ENCODE measurements around the gene NRSN2. TPM values are rescaled to one million over a fixed set of nuclear protein-coding genes. Genes with fewer than 3 reads are reported as not detected.

The NRSN2 gene
- total and polyA plus RNA-seq, 3 donors from 2014 or later = 49.4 to 79.0 (median 62.4) TPM

DNA sequence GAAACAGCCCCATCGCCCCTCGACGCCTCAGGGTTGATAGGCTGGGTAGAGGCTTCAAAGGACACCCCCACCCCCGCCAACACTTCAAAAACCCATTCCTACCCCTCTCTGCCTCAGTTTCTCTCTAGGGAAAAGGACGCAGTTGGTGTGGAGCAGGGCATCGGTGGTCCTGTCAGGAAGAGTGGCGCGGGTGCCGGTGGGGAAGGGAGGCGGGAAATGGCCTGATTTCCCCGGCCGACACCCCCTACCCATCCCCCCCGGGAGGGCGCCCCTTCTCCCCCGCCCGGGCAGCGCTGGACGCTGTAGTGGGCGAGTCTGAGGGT, 367 bp downstream of the NRSN2 start:
- TF ChIP-seq POLR2A (IDR thresholded peaks at IDR 0.05) = no peak
- TF ChIP-seq, protein P1, sequence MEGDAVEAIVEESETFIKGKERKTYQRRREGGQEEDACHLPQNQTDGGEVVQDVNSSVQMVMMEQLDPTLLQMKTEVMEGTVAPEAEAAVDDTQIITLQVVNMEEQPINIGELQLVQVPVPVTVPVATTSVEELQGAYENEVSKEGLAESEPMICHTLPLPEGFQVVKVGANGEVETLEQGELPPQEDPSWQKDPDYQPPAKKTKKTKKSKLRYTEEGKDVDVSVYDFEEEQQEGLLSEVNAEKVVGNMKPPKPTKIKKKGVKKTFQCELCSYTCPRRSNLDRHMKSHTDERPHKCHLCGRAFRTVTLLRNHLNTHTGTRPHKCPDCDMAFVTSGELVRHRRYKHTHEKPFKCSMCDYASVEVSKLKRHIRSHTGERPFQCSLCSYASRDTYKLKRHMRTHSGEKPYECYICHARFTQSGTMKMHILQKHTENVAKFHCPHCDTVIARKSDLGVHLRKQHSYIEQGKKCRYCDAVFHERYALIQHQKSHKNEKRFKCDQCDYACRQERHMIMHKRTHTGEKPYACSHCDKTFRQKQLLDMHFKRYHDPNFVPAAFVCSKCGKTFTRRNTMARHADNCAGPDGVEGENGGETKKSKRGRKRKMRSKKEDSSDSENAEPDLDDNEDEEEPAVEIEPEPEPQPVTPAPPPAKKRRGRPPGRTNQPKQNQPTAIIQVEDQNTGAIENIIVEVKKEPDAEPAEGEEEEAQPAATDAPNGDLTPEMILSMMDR (IDR thresholded peaks at IDR 0.05) = no peak
- Histone ChIP-seq H3K9me3 (no peaks in the 10 kb centered on the region), H3K36me3 (ENCODE audit: low read depth, missing control alignments) (no peaks in the 10 kb centered on the region), H3K27me3 (no peaks in the 10 kb centered on the region), H3K4me1 (peaks cover 10% of the 10 kb centered on the region), H3K4me3 (peak overlapping the region; percentile 57 to 89), H3K27ac (peak overlapping the region; percentile 88 to 92)
- no peak for DNase-seq
- intact Hi-C loops (cut with DNase I; ENCODE audit: low total_unique reads) = no loop called here
- WGBS, 2 donors = 0 to 2% methylated on average over 7 to 16 of the region's 19 CpGs

DNA sequence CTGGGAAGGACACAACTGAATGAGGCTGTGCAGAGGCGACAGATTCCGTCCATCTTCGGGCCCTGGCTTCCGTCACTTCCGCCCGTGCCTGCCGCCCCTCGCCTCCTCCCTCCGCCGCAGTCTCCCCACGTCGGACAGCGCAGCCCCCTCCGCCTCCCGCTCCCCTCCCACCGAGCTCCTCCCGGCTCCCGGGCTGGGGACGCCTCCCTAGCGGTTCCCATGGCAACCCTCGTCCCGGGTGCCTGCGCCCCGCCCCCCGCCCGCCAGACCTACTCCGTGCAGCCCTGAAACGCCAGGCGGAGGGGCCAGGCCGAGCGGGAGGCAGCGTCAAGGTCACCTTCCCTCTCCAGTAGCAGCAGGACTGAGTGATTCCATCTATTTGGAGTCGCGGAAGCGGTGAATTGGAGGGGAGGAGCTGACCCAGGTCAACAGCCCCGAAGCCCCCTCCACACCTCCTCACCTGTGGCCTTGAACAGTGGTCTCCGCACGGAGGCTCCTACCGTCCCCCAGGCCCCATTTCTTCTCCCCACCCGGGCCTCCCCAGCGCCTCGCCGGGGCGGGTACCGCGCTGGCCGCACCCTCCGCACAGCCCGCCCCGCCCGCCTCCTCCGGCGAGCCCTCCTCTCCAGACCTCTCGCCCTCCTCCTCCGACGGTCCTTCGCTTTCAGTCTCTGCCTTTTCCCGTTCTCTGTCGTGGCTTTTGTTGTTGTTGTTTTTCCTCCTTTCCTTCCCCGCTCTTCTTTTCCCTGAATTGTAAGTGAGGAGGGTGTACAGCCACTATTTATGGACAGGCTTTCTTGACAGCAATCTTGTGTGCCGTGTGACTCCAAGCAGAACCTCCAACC, 951 bp downstream of the NRSN2 start:
- DNase-seq = peak; percentile 96
- Histone ChIP-seq H3K4me1 (peaks cover 10% of the 10 kb centered on the region), H3K27ac (peak overlapping the region; percentile 88 to 92), H3K36me3 (ENCODE audit: low read depth, missing control alignments) (no peaks in the 10 kb centered on the region), H3K4me3 (peak overlapping the region; percentile 57 to 89), H3K9me3 (no peaks in the 10 kb centered on the region), H3K27me3 (no peaks in the 10 kb centered on the region)
- WGBS, 2 donors = 0 to 1% methylated on average over 30 to 58 of the region's 61 CpGs
- no peak for TF ChIP-seq POLR2A (IDR thresholded peaks at IDR 0.05)
- TF ChIP-seq, protein P1 (IDR thresholded peaks at IDR 0.05) = peak in 1 of 3 experiments; percentile 4
- intact Hi-C loops (cut with DNase I; ENCODE audit: low total_unique reads) = no loop called here

DNA sequence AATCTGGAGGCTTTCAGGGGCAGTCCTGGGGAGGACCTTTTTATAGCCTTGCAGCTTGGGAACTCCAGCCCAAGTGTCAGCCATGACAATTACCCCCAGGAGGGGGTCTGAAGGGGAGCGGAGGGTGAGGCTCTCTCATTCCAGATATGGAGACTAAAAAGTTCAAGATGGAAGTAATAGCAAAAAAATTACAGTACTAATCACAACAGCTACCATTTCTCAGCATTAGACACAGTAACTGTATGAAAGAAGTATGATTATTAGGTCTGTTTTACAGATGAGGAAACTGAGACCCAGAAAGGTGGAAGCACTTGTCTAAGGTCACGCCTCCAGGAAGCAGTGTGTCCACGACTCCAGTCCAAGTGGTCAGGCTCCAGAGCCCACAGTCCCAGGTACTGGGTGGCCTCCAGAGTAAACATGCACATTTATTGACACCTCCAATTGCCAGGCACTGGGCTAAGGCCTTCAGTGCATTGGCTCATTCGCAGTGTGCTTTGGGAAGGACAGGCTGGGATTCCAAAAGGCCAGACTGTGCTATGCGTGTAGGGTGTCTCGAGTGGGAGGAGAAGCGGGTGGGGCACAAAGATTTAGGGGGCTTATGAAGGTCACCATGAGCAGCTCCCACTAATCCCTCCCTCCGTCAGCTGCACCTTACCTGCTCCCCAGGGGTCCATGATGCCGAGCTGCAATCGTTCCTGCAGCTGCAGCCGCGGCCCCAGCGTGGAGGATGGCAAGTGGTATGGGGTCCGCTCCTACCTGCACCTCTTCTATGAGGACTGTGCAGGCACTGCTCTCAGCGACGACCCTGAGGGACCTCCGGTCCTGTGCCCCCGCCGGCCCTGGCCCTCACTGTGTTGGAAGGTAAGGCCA, 2.3 kb downstream of the NRSN2 start:
- WGBS, 2 donors = 79 to 81% methylated on average over 19 of the region's 19 CpGs
- Histone ChIP-seq H3K27me3 (no peaks in the 10 kb centered on the region), H3K4me1 (peaks cover 10% of the 10 kb centered on the region), H3K36me3 (ENCODE audit: low read depth, missing control alignments) (no peaks in the 10 kb centered on the region), H3K9me3 (no peaks in the 10 kb centered on the region), H3K27ac (no peak overlapping the region), H3K4me3 (no peak overlapping the region)
- no peak for DNase-seq
- intact Hi-C loops (cut with DNase I; ENCODE audit: low total_unique reads) = no loop called here
- TF ChIP-seq POLR2A (IDR thresholded peaks at IDR 0.05) = no peak
- TF ChIP-seq, protein P1 (IDR thresholded peaks at IDR 0.05) = no peak

DNA sequence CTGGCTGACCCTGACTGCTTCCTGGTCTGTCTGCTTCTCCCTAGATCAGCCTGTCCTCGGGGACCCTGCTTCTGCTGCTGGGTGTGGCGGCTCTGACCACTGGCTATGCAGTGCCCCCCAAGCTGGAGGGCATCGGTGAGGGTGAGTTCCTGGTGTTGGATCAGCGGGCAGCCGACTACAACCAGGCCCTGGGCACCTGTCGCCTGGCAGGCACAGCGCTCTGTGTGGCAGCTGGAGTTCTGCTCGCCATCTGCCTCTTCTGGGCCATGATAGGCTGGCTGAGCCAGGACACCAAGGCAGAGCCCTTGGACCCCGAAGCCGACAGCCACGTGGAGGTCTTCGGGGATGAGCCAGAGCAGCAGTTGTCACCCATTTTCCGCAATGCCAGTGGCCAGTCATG, 6.3 kb downstream of the NRSN2 start:
- intact Hi-C loops (cut with DNase I; ENCODE audit: low total_unique reads) = loop anchor here (5.0 kb wide), 1 partner anchor 129 kb away; no protein-coding TSS in a partner anchor
- DNase-seq = no peak
- H3K36me3 ChIP-seq (ENCODE audit: low read depth, missing control alignments) = no peaks in the 10 kb centered on the region
- TF ChIP-seq POLR2A (IDR thresholded peaks at IDR 0.05) = no peak
- TF ChIP-seq, protein P1 (IDR thresholded peaks at IDR 0.05) = no peak
- H3K4me1 ChIP-seq = peaks cover 6% of the 10 kb centered on the region
- H3K27me3 ChIP-seq = no peaks in the 10 kb centered on the region
- H3K4me3 ChIP-seq = no peak overlapping the region
- no peaks in the 10 kb centered on the region for H3K9me3 ChIP-seq
- no peak overlapping the region for H3K27ac ChIP-seq
- WGBS, 2 donors = 81 to 90% methylated on average over 2 to 13 of the region's 13 CpGs
